HEK293 (cell line): Measurements from ENCODE around the gene BACH1.

Experiments
- MYNN ChIP-seq: fragments of 450-650 bp; formaldehyde crosslinking; IDR thresholded peaks from 2 replicates; pipeline ENCODE4 v1.5.1; 2016; ENCODE audit warnings: missing biosample characterization, missing genetic modification characterization, borderline replicate concordance
- ZBTB26 ChIP-seq: fragments of 450-650 bp; formaldehyde crosslinking; optimal IDR thresholded peaks from 2 replicates; pipeline ENCODE3; 2016; ENCODE audit warnings: missing biosample characterization, mild to moderate bottlenecking, missing genetic modification characterization
- ZNF2 ChIP-seq: fragments of 450-650 bp; formaldehyde crosslinking; IDR thresholded peaks from 2 replicates; pipeline ENCODE4 v1.5.1; 2016; ENCODE audit warnings: missing biosample characterization, missing genetic modification characterization
- ZNF248 ChIP-seq: fragments of 450-650 bp; formaldehyde crosslinking; IDR thresholded peaks from 2 replicates; pipeline ENCODE4 v1.5.1; 2017; ENCODE audit warnings: missing biosample characterization, missing genetic modification characterization
- ZNF324 ChIP-seq: fragments of 450-650 bp; formaldehyde crosslinking; IDR thresholded peaks from 2 replicates; pipeline ENCODE4 v1.5.1; 2016; ENCODE audit warnings: missing biosample characterization, missing genetic modification characterization
- TF ChIP-seq, protein P1 (sequence below): fragments of 450-650 bp; formaldehyde crosslinking; IDR thresholded peaks from 2 replicates; pipeline ENCODE4 v1.5.1; 2016; ENCODE audit warnings: missing biosample characterization, missing genetic modification characterization
- TF ChIP-seq, protein P2 (sequence below): fragments of 450-650 bp; formaldehyde crosslinking; IDR thresholded peaks from 2 replicates; pipeline ENCODE4; 2016; ENCODE audit warnings: missing biosample characterization, missing genetic modification characterization

- TF ChIP-seq, protein P1, sequence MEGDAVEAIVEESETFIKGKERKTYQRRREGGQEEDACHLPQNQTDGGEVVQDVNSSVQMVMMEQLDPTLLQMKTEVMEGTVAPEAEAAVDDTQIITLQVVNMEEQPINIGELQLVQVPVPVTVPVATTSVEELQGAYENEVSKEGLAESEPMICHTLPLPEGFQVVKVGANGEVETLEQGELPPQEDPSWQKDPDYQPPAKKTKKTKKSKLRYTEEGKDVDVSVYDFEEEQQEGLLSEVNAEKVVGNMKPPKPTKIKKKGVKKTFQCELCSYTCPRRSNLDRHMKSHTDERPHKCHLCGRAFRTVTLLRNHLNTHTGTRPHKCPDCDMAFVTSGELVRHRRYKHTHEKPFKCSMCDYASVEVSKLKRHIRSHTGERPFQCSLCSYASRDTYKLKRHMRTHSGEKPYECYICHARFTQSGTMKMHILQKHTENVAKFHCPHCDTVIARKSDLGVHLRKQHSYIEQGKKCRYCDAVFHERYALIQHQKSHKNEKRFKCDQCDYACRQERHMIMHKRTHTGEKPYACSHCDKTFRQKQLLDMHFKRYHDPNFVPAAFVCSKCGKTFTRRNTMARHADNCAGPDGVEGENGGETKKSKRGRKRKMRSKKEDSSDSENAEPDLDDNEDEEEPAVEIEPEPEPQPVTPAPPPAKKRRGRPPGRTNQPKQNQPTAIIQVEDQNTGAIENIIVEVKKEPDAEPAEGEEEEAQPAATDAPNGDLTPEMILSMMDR, result no peak
- TF ChIP-seq ZNF2 (tag by site-specific recombination) (no peak), ZNF324 (tag by site-specific recombination) (no peak), ZNF248 (tag by site-specific recombination) (no peak), MYNN (no peak), ZBTB26 (tag by site-specific recombination) (no peak)
- TF ChIP-seq, protein P2, sequence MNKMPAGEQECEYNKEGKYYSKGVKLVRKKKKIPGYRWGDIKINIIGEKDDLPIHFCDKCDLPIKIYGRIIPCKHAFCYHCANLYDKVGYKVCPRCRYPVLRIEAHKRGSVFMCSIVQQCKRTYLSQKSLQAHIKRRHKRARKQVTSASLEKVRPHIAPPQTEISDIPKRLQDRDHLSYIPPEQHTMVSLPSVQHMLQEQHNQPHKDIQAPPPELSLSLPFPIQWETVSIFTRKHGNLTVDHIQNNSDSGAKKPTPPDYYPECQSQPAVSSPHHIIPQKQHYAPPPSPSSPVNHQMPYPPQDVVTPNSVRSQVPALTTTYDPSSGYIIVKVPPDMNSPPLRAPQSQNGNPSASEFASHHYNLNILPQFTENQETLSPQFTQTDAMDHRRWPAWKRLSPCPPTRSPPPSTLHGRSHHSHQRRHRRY (tag by site-specific recombination), result no peak
These were observed 26.8 kb upstream of the BACH1 start for GRCh38 chr21:29271927-29272333.
